Esophagus muscularis mucosa (tissue), 4 donors: ENCODE results near the gene ERC2. TPM values are rescaled to one million over a fixed set of nuclear protein-coding genes. Genes with fewer than 3 reads are reported as not detected.

Source experiments
- DNase-seq: peaks from one replicate; pipeline ENCODE4 v3.0.0-alpha.2; 2017; ENCODE audit errors: extremely low spot score
- H3K27ac ChIP-seq, 4 donors: fragments of 200-600 bp; sonication (generic); replicated peaks in 1 of 4; 1 replicate in 3 of 4; 2 replicates in 1 of 4; pipeline ENCODE4 v1.5.1; 2016 to 2019; ENCODE audit warnings: mild to moderate bottlenecking in 1 of 4
- H3K27me3 ChIP-seq, 4 donors: fragments of 200-600 bp; sonication (generic); one replicate each; pipeline versions ENCODE4 v1.5.1 to v1.6.0; 2016 to 2019
- H3K36me3 ChIP-seq, 4 donors: fragments of 200-600 bp; sonication (generic); one replicate each; pipeline ENCODE4 v1.5.1; 2016 to 2019
- H3K4me1 ChIP-seq, 4 donors: fragments of 200-600 bp; sonication (generic); one replicate each; pipeline ENCODE4 v1.5.1; 2016 to 2019
- H3K4me3 ChIP-seq, 4 donors: fragments of 200-600 bp; sonication (generic); 1 replicate in 2 of 4; 2 replicates in 2 of 4; pipeline ENCODE4 v1.5.1; 2016 to 2019; ENCODE audit warnings: mild to moderate bottlenecking in 4 of 4, moderate library complexity in 1 of 4
- H3K9me3 ChIP-seq, 4 donors: fragments of 200-600 bp; sonication (generic); 1 replicate in 3 of 4; 2 replicates in 1 of 4; pipeline ENCODE4 v1.5.1; 2016 to 2019
- EP300 ChIP-seq: sonication (generic); formaldehyde crosslinking; IDR thresholded peaks from one replicate; pipeline ENCODE4 v1.6.1; 2017; ENCODE audit warnings: antibody characterized with exemption
- POLR2A ChIP-seq: fragments of 450-650 bp; IDR thresholded peaks from one replicate; pipeline ENCODE4 v1.6.1; 2017; ENCODE audit warnings: antibody characterized with exemption, moderate library complexity, mild to moderate bottlenecking, low read depth
- POLR2AphosphoS5 ChIP-seq, 2 donors: sonication (generic); formaldehyde crosslinking; IDR thresholded peaks; one replicate each; pipeline ENCODE4 v1.6.1; 2017; ENCODE audit warnings: antibody characterized with exemption in 2 of 2
- WGBS: methylation state at CpG from one replicate; pipeline ENCODE4 v1.1.5; 2018; 5-methylcytosine and 5-hydroxymethylcytosine counted together
- intact Hi-C: fragments of 100-400 bp; cut with DNase I; formaldehyde crosslinking; loops from one replicate; pipeline ENCODE4 v1.15.1; 2023
- total RNA-seq, 4 donors: library from RNA; depleted of rRNA; stranded (reverse); fragments of >200 nt; gene quantifications; one replicate each; pipeline versions ENCODE4 v1.1.0 to v1.2.1, GENCODE V29; 2016
- TF ChIP-seq, protein P1 (sequence below), 3 experiments: fragments of 200-600 bp in 2 of 3; fragments of 450-650 bp in 1 of 3; sonication (generic) in 2 of 3; IDR thresholded peaks; one replicate each; pipeline ENCODE4 v1.5.1; 2017 to 2019; ENCODE audit warnings: antibody characterized with exemption in 3 of 3, mild to moderate bottlenecking in 2 of 3, moderate library complexity in 1 of 3

Gene ERC2
- total RNA-seq, 4 donors from 2014 or later, result 0.42 to 2.0 (median 1.5) TPM

DNA sequence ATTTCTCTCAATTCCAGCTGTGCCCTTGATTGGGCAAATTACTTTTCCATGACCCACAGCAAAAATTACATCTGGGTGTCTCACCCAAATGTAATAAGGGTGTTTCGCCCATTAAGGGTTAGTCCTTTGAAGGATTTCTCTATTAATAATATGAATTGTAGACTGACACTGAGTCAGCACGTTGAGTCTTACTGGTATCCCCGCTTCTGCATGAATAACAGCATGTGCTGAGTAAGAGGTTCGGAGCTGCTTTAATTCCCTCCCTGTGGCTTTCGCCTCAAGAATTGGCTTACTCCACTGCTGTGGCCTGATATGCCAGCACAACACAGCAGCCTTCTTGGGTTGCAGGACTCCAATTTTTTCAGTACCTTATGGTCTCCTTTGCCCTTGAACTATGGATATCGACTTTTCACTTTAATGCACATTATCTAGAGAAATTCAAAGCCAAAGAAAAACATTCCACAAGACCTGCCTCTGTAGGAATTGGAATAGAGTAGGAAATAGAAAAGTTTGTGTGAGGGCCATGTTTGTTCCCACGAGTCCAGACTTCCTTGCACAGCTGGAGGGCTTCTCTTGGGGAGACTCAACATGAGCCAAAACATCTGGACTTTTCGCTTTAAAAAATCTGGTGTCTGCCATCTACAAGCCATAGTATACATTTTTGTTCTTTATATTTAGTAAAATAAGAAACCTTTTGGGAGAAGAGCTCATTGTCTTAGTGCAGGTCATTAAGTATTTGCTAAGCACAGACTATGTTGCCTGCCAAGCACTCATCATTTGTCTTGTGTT, 20.7 kb upstream of the ERC2 start:
- Histone ChIP-seq H3K4me1 (no peaks in the 10 kb centered on the region), H3K27ac (no peak overlapping the region), H3K9me3 (no peaks in the 10 kb centered on the region), H3K36me3 (no peaks in the 10 kb centered on the region), H3K4me3 (no peak overlapping the region), H3K27me3 (peaks cover 0 to 34% (median 5%) of the 10 kb centered on the region in 4 donors)
- intact Hi-C loops, result no loop called here
- DNase-seq, result no peak
- TF ChIP-seq POLR2A (no peak), EP300 (no peak), POLR2AphosphoS5 (IDR thresholded peaks at IDR 0.05) (no peak)
- TF ChIP-seq, protein P1, sequence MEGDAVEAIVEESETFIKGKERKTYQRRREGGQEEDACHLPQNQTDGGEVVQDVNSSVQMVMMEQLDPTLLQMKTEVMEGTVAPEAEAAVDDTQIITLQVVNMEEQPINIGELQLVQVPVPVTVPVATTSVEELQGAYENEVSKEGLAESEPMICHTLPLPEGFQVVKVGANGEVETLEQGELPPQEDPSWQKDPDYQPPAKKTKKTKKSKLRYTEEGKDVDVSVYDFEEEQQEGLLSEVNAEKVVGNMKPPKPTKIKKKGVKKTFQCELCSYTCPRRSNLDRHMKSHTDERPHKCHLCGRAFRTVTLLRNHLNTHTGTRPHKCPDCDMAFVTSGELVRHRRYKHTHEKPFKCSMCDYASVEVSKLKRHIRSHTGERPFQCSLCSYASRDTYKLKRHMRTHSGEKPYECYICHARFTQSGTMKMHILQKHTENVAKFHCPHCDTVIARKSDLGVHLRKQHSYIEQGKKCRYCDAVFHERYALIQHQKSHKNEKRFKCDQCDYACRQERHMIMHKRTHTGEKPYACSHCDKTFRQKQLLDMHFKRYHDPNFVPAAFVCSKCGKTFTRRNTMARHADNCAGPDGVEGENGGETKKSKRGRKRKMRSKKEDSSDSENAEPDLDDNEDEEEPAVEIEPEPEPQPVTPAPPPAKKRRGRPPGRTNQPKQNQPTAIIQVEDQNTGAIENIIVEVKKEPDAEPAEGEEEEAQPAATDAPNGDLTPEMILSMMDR (IDR thresholded peaks at IDR 0.05), result no peak
- 63% methylated on average over 8 of the region's 8 CpGs for WGBS

- H3K36me3 ChIP-seq, result no peaks in the 10 kb centered on the region
- H3K4me1 ChIP-seq, result no peaks in the 10 kb centered on the region
- intact Hi-C loops, result no loop called here
- no peaks in the 10 kb centered on the region for H3K9me3 ChIP-seq
- H3K27me3 ChIP-seq, result peaks cover 0 to 24% (median 5%) of the 10 kb centered on the region in 4 donors
- DNase-seq, result no peak
- WGBS, result 58% methylated on average over 2 of the region's 2 CpGs
- no peak for TF ChIP-seq EP300
- no peak for TF ChIP-seq POLR2A
- no peak for TF ChIP-seq POLR2AphosphoS5 (IDR thresholded peaks at IDR 0.05)
- TF ChIP-seq, protein P1 (IDR thresholded peaks at IDR 0.05), result no peak
- no peak overlapping the region for H3K4me3 ChIP-seq
- no peak overlapping the region for H3K27ac ChIP-seq
Measured at GRCh38 chr3:56484525-56485032, 16.3 kb upstream of the ERC2 start.

- TF ChIP-seq EP300, result no peak
- TF ChIP-seq POLR2A, result no peak
- TF ChIP-seq, protein P1 (IDR thresholded peaks at IDR 0.05), result no peak
- no peak for TF ChIP-seq POLR2AphosphoS5 (IDR thresholded peaks at IDR 0.05)
- Histone ChIP-seq H3K36me3 (no peaks in the 10 kb centered on the region), H3K4me1 (no peaks in the 10 kb centered on the region), H3K27ac (no peak overlapping the region), H3K9me3 (no peaks in the 10 kb centered on the region), H3K27me3 (peaks cover 0 to 25% (median 5%) of the 10 kb centered on the region in 4 donors), H3K4me3 (no peak overlapping the region)
- 34% methylated on average over 4 of the region's 4 CpGs for WGBS
- DNase-seq, result no peak
- intact Hi-C loops, result no loop called here
Measured at GRCh38 chr3:56484122-56484521, 15.9 kb upstream of the ERC2 start.

DNA sequence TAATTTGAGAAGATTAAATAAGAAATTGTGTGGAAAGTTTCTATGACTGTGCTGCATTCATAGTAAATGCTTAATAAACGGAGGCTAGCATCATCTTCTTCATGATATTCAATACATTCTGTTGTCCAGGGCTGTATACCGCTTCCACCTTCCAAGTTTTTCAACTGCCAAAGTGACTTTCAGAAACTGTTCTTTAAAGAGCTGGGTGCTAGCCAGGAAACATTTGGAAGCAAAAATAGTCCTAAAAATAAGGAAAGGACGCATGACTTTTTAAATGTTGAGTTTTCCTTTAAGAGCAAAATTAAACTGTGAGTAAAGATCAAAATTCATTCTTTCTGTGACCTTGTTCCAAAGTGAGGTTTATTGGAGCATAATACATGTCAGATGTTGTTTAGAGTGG, 9.4 kb upstream of the ERC2 start:
- H3K9me3 ChIP-seq, result no peaks in the 10 kb centered on the region
- no peak overlapping the region for H3K27ac ChIP-seq
- H3K27me3 ChIP-seq, result peaks cover 0 to 14% (median 0%) of the 10 kb centered on the region in 4 donors
- intact Hi-C loops, result no loop called here
- no peak for DNase-seq
- no peaks in the 10 kb centered on the region for H3K4me1 ChIP-seq
- 48% methylated on average over 3 of the region's 3 CpGs for WGBS
- no peaks in the 10 kb centered on the region for H3K36me3 ChIP-seq
- TF ChIP-seq POLR2A (no peak), POLR2AphosphoS5 (IDR thresholded peaks at IDR 0.05) (no peak), EP300 (no peak)
- TF ChIP-seq, protein P1 (IDR thresholded peaks at IDR 0.05), result no peak
- no peak overlapping the region for H3K4me3 ChIP-seq
